NCI-H128 (cell line): ENCODE measurements around the gene N4BP2L1.
"Not testable (repeated sequence)": the region's sequence is repeated elsewhere in the genome, so short reads cannot be mapped to it uniquely, and the experiment has no call there.

ENCODE experiments used
- DNase-seq: peaks from one replicate; lab custom pipeline; 2025; ENCODE audit not compliant: unreplicated experiment; lab: John Stamatoyannopoulos, UW

Gene N4BP2L1

GRCh38 chr13:32391101-32391619 is 36.8 kb downstream of the N4BP2L1 start:
- no peak for DNase-seq

DNA sequence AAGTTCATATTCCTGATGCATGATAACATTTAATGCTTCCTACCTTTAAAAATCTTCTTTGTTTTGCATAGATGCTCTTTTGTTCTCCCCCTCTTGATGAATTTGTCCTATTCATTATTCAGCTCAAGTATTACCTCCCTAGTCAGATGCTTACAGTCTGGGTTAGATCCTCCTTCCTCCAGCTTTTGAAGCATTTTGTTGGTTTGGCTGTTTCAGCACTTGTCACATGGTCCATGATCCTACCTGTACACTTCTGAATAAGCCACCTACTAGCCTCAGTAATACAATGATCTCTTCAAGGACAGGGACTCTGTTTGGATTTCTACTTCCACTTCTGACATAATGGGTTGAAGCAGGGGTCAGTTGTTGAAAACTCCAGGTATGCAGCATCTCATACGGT is 37.4 kb downstream of the N4BP2L1 start:
- no peak for DNase-seq

GRCh38 chr13:32390048-32390447 is 37.9 kb downstream of the N4BP2L1 start:
- DNase-seq: no peak

GRCh38 chr13:32385410-32385809 is 42.5 kb downstream of the N4BP2L1 start:
- no peak for DNase-seq

DNA sequence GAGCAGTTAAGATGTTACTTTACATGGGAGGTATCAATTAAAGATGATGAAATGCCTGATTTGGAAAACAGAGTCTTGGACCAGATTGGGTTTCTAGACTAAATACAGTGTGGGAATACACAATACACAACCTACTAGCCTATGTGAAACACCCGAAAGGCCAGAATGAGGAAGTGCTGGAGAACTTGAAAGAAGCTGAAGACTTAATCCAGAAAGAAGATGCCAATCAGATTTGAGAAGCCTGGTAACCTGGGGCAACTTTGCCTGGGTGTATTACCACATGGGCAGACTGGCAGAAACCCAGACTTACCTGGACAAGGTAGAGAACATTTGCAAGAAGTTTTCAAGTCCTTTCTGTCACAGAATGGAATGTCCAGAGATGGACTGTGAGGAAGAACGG is 43.2 kb downstream of the N4BP2L1 start:
- no peak for DNase-seq

- no peak for DNase-seq
These were observed 43.9 kb downstream of the N4BP2L1 start for GRCh38 chr13:32383836-32384618.

- no peak for DNase-seq
These were observed 46.4 kb downstream of the N4BP2L1 start for GRCh38 chr13:32381539-32381938.

- DNase-seq: no peak
These were observed 49.9 kb downstream of the N4BP2L1 start for GRCh38 chr13:32378012-32378411.

DNA sequence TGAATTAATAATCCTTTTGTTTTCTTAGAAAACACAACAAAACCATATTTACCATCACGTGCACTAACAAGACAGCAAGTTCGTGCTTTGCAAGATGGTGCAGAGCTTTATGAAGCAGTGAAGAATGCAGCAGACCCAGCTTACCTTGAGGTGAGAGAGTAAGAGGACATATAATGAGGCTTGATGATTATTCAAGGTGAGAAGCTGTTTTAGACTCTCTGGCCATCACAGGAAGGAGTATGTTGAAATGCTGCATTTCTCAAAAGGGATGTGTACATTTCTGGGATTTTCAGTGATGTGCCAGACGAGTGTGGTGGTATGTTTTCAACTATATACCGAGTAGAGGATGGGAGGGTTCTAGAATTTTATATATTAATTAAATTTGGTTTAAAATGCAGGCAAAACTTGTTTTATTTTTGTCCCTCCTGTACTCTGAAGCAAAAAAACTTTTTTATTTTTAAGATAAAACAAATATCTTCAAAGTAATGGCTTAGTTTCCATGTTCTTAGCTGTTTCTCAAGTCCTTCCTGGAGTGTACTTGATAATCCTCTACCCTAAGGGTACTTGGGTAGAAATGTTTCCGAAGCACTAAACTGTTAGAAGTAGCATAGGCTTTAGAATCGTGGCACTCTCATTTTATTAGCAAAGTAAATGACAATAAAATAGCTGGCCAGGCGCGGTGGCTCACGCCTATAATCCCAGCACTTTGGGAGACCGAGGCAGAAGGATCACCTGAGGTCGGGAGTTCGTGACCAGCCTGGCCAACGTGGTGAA is 51.1 kb downstream of the N4BP2L1 start:
- no peak for DNase-seq

DNA sequence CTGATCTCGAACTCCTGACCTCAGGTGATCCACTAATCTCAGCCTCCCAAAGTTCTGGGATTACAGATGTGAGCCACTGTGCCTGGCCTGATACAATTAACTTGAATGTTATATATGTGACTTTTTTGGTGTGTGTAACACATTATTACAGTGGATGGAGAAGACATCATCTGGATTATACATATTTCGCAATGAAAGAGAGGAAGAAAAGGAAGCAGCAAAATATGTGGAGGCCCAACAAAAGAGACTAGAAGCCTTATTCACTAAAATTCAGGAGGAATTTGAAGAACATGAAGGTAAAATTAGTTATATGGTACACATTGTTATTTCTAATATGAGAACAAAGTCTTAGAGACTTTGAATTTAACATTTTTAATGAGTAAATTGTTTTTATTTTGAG is 57.1 kb downstream of the N4BP2L1 start:
- no peak for DNase-seq

DNA sequence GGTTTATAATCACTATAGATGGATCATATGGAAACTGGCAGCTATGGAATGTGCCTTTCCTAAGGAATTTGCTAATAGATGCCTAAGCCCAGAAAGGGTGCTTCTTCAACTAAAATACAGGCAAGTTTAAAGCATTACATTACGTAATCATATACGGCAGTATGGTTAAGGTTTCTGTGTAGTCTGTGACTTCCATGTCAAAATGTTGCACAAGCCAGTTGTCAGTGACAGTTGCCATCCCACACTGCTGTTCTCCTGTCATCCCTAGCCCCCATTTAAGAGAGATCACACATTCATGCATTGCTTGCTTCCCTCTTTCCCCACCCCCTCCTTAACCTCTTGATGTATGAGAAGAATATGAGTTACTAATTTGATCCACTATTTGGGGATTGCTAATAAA is 65.4 kb downstream of the N4BP2L1 start:
- DNase-seq: no peak

DNA sequence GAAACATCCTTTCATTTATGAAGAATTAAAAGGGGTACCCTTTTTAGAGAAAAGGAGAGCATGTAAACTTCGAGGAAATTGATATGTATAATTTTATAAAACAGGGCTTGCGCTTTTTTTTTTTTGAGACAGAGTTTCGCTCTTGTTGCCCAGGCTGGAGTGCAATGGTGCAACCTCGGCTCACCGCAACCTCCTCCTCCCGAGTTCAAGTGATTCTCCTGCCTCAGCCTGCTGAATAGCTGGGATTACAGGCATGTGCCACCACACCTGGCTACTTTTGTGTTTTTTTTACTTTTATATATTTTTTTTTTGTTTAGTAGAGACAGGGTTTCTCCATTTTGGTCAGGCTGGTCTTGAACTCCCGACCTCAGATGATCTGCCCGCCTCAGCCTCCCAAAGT is 72.0 kb downstream of the N4BP2L1 start:
- DNase-seq: not testable (repeated sequence)

DNA sequence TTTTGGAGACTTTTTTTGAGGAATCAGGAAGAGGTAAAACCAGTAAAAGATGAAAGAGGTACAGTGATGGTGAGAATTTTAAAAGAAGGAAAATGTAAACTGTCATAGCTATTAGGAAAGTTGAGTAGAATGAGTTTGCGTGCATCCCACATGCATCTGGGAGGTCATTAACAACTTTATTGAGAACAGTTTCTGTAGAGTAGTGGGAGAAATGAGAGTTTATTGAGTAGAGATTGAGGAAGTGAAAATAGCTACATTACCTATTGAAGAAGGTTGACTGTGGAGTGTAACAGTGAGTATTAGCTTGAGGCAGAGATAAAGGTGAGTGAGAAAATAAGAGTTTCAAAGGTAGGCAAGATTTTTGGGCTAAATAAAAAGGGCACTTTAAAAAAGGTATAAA is 73.9 kb downstream of the N4BP2L1 start:
- DNase-seq: no peak

DNA sequence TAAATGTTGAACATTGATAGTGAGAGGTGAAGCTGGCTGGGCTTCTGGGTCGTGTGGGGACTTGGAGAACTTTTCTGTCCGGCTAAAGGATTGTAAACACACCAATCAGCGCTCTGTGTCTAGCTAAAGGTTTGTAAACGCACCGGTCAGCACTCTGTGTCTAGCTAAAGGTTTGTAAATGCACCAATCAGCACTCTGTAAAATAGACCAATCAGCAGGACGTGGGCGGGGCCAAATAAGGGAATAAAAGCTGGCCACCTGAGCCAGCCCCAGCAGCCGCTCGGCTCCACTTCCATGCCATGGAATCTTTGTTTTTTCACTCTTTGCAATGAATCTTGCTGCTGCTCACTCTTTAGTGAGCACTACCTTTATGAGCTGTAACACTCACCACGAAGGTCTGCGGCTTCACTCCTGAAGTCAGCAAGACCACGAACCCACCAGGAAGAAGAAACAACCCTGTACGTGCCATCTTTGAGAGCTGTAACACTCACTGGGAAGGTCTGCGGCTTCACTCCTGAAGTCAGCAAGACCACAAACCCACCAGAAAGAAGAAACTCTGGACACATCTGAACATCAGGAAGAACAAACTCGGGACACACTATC is 77.0 kb downstream of the N4BP2L1 start:
- not testable (repeated sequence) for DNase-seq
